ENCODE measurements around the gene KLHL17. TPM values are rescaled to one million over a fixed set of nuclear protein-coding genes. Genes with fewer than 3 reads are reported as not detected.

Gene KLHL17
- total and polyA plus RNA-seq, 11 donors = 1.6 to 6.8 (median 4.7) TPM

DNA sequence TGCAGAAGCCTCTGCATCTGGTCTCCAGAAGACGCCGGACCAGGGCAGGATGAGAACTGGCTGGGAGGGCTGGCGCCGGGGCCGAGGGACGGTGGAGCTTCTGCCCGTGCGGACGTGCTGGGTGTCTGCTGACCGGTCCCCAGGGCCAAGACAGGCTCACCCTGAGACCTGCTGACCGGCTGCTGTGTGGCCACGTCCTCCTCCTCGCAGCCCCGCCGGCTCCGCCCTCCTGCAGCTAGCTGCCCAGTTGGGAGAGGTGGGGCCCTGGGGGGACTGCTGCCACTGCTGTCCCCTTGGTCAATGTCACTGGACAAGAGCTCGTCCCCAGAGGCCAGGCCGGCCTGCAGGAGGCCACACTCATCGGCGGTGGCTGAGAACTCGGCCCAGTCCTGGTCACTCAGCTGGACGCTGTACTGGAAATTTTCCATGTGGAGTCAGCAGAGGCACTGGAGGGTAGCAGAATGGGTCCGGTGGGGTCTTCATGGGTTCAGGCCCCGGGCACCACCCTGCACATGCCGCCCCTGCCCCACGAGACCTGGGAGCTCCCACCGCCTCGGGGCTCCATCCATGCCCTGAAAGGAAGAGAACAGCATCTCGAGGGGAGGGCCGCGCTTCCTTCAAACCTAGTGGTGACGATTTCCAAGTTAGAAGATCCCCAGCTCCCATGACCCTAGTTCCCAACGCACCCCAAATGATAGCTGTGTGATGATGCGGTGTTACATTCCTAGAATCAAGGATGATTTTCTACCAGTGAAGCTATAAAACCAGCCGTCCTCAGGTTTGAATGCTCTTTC, 20.4 kb downstream of the KLHL17 start:
- peak; percentile 48 to 88 for TF ChIP-seq POLR2A (IDR thresholded peaks at IDR 0.05)
- TF ChIP-seq, protein P1, sequence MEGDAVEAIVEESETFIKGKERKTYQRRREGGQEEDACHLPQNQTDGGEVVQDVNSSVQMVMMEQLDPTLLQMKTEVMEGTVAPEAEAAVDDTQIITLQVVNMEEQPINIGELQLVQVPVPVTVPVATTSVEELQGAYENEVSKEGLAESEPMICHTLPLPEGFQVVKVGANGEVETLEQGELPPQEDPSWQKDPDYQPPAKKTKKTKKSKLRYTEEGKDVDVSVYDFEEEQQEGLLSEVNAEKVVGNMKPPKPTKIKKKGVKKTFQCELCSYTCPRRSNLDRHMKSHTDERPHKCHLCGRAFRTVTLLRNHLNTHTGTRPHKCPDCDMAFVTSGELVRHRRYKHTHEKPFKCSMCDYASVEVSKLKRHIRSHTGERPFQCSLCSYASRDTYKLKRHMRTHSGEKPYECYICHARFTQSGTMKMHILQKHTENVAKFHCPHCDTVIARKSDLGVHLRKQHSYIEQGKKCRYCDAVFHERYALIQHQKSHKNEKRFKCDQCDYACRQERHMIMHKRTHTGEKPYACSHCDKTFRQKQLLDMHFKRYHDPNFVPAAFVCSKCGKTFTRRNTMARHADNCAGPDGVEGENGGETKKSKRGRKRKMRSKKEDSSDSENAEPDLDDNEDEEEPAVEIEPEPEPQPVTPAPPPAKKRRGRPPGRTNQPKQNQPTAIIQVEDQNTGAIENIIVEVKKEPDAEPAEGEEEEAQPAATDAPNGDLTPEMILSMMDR (IDR thresholded peaks at IDR 0.05) = peak in 2 of 12 donors; percentile 6 to 12
- WGBS, 4 donors = 37 to 55% (median 46%) methylated on average over 13 to 35 of the region's 35 CpGs
- Histone ChIP-seq H3K27ac (peak overlapping the region; percentile 79 to 100 (median 98)), H3K4me1 (peaks cover 0 to 40% (median 9%) of the 10 kb centered on the region in 12 donors), H3K27me3 (peaks cover 0 to 18% (median 6%) of the 10 kb centered on the region in 9 donors), H3K36me3 (peaks cover 0 to 4% (median 0%) of the 10 kb centered on the region in 9 donors), H3K9me3 (no peaks in the 10 kb centered on the region), H3K4me3 (peak overlapping the region; percentile 33 to 67 (median 56))
- DNase-seq = peak; percentile 84 to 92 (median 89)
- ATAC-seq = peak; percentile 65 to 77 (median 74)
- intact Hi-C loops (cut with DNase I) = loop anchor here in 2 of 10 donors (5.0 to 10.0 kb wide), 2 partner anchors 82 to 314 kb away; no protein-coding TSS in a partner anchor

- peaks cover 0 to 12% (median 0%) of the 10 kb centered on the region in 9 donors for H3K27me3 ChIP-seq
- peaks cover 0 to 34% (median 4%) of the 10 kb centered on the region in 12 donors for H3K4me1 ChIP-seq
- H3K9me3 ChIP-seq = no peaks in the 10 kb centered on the region
- peak overlapping the region; percentile 33 to 67 (median 56) for H3K4me3 ChIP-seq
- ATAC-seq = peak in 3 of 4 donors; percentile 3 to 6 (median 5)
- H3K36me3 ChIP-seq = peaks cover 0 to 4% (median 0%) of the 10 kb centered on the region in 9 donors
- 49 to 58% (median 54%) methylated on average over 7 to 21 of the region's 21 CpGs for WGBS, 4 donors
- DNase-seq = peak in 4 of 5 donors; percentile 19 to 58 (median 46)
- H3K27ac ChIP-seq = peak overlapping the region; percentile 79 to 100 (median 98)
- TF ChIP-seq, protein P1 (IDR thresholded peaks at IDR 0.05) = no peak
- TF ChIP-seq POLR2A (IDR thresholded peaks at IDR 0.05) = no peak
- intact Hi-C loops (cut with DNase I) = loop anchor here in 2 of 10 donors (5.0 to 10.0 kb wide), 2 partner anchors 81 to 313 kb away; no protein-coding TSS in a partner anchor
Measured at GRCh38 chr1:981491-981954, 21.1 kb downstream of the KLHL17 start.

GRCh38 chr1:981955-982558, 21.7 kb downstream of the KLHL17 start, which contains the start of gene PERM1:
Gene PERM1 (minus strand): TSS chr1:982093. CDS start chr1:981029, 1,064 bp downstream.
- Histone ChIP-seq H3K27ac (peak within 1 kb of the TSS; percentile 79 to 100 (median 98)), H3K36me3 (peaks cover 0 to 4% (median 0%) of the 10 kb centered on the region in 9 donors), H3K27me3 (peaks cover 0 to 12% (median 0%) of the 10 kb centered on the region in 9 donors), H3K4me3 (peak within 1 kb of the TSS; percentile 33 to 67 (median 56)), H3K9me3 (no peaks in the 10 kb centered on the region), H3K4me1 (peaks cover 0 to 34% (median 4%) of the 10 kb centered on the region in 12 donors)
- ATAC-seq (peak; percentile 65 to 77 (median 73)), DNase-seq (peak; percentile 82 to 93 (median 87))
- intact Hi-C loops (cut with DNase I) = loop anchor here in 3 of 10 donors (2.0 to 10.0 kb wide), 3 partner anchors 19 to 313 kb away; partner anchors contain the start of gene HES4 (in 1 of the 3)
- 38 to 67% (median 41%) methylated on average over 7 to 28 of the region's 28 CpGs for WGBS, 4 donors
- TF ChIP-seq, protein P1 (IDR thresholded peaks at IDR 0.05) = no peak
- peak in 1 of 2 donors; percentile 60 for TF ChIP-seq POLR2A (IDR thresholded peaks at IDR 0.05)

Measured in heart left ventricle (tissue), 16 donors.